HepG2 (cell line): Measurements from ENCODE around the gene SSC5D. TPM values are rescaled to one million over a fixed set of nuclear protein-coding genes. Genes with fewer than 3 reads are reported as not detected.

Source experiments
- ATAC-seq: fragments of 200-7000 bp; cut with Tn5 transposase; 3 replicates; pipeline ENCODE4 v1.9.1; 2020; ENCODE audit warnings: mild to moderate bottlenecking, moderate library complexity
- BruUV-seq: library from RNA; stranded (reverse); fragments of 400-500 nt; replicated peaks from 2 replicates; lab custom pipeline; 2021; lab: Mats Ljungman, UMichigan
- CTCF ChIA-PET: fragments of 300-600 bp; formaldehyde crosslinking; extraction: SDS; loops from one replicate; lab custom pipeline; 2021; ENCODE audit warnings: low total read pairs, inconsistent platforms, low intra/inter-chr PET ratio; lab: Yijun Ruan, JAX
- POLR2A ChIA-PET: fragments of 350-600 bp; sonication (Branson Sonifier 250); formaldehyde crosslinking; loops from one replicate; lab custom pipeline; 2020; ENCODE audit warnings: antibody characterized with exemption, inconsistent platforms; lab: Yijun Ruan, JAX
- DNase-seq: peaks from one replicate; pipeline ENCODE4 v3.0.0-alpha.2; 2015; ENCODE audit warnings: low spot score
- FAIRE-seq: peaks from 3 replicates; lab custom pipeline; 2011; peaks lifted over from hg19 to GRCh38; lab: Jason Lieb, UNC
- H2AFZ ChIP-seq: one replicate; pipeline ENCODE4 v1.6.1; 2011; ENCODE audit warnings: low read length, inconsistent platforms
- H3K27ac ChIP-seq: fragments of 300-600 bp; 3 replicates; pipeline ENCODE4 v1.8.0; 2011; ENCODE audit warnings: mixed run types, mild to moderate bottlenecking, mixed read lengths, low read length, inconsistent platforms; ENCODE audit not compliant: insufficient read depth; ENCODE audit errors: extremely low read length
- H3K27me3 ChIP-seq, 2 experiments: fragments of 200-600 bp in 1 of 2; 2 replicates in 1 of 2; 3 replicates in 1 of 2; pipeline versions ENCODE4 v1.6.0 to v1.8.0; 2011; ENCODE audit warnings: low read length in 2 of 2, mild to moderate bottlenecking in 2 of 2, moderate library complexity in 2 of 2, inconsistent platforms in 1 of 2; ENCODE audit not compliant: insufficient read depth in 2 of 2, control insufficient read depth in 1 of 2
- H3K36me3 ChIP-seq, 2 experiments: fragments of 200-600 bp in 1 of 2; replicated peaks in 1 of 2; 2 replicates in 1 of 2; 3 replicates in 1 of 2; pipeline versions ENCODE4 v1.5.1 to v1.8.0; 2011; ENCODE audit warnings: low read length in 2 of 2, inconsistent platforms in 1 of 2; ENCODE audit not compliant: insufficient read depth in 2 of 2, control insufficient read depth in 1 of 2
- H3K4me1 ChIP-seq: 2 replicates; pipeline ENCODE4 v1.5.1; 2012; ENCODE audit warnings: low read length, inconsistent platforms; ENCODE audit not compliant: insufficient read depth
- H3K4me2 ChIP-seq: 2 replicates; pipeline ENCODE4 v1.6.0; 2011; ENCODE audit warnings: low read depth, low read length, inconsistent platforms
- H3K4me3 ChIP-seq, 3 experiments: fragments of 200-600 bp in 1 of 3; sonication (generic), shearing (Covaris generic) in 1 of 3; replicated peaks in 1 of 3; 2 replicates each; pipeline ENCODE4 v1.5.1; 2011 to 2016; ENCODE audit warnings: low read length in 3 of 3, inconsistent platforms in 2 of 3, low read depth in 2 of 3, mild to moderate bottlenecking in 2 of 3, control low read depth in 1 of 3, mixed read lengths in 1 of 3; ENCODE audit not compliant: insufficient read depth in 1 of 3
- H3K79me2 ChIP-seq: one replicate; pipeline ENCODE4 v1.6.1; 2011; ENCODE audit warnings: low read length, inconsistent platforms; ENCODE audit not compliant: insufficient read depth
- H3K9ac ChIP-seq: 2 replicates; pipeline ENCODE4 v1.6.0; 2011; ENCODE audit warnings: mild to moderate bottlenecking, low read depth, low read length, inconsistent platforms; ENCODE audit not compliant: insufficient read depth
- H3K9me3 ChIP-seq: 2 replicates; pipeline ENCODE4 v1.5.1; 2012; ENCODE audit warnings: mild to moderate bottlenecking, low read length
- H4K20me1 ChIP-seq: 2 replicates; pipeline ENCODE4 v1.6.0; 2011; ENCODE audit warnings: inconsistent platforms, mild to moderate bottlenecking, low read length, moderate library complexity; ENCODE audit not compliant: insufficient read depth
- AFF4 ChIP-seq: sonication (generic); formaldehyde crosslinking; IDR thresholded peaks from 2 replicates; pipeline ENCODE4 v1.4.0; 2020; ENCODE audit warnings: missing genetic modification reagents
- ARNT2 ChIP-seq: sonication (generic); formaldehyde crosslinking; IDR thresholded peaks from 2 replicates; pipeline ENCODE4 v1.8.0; 2022; ENCODE audit warnings: mild to moderate bottlenecking, low read depth, missing genetic modification reagents, moderate library complexity
- BATF2 ChIP-seq: sonication (generic); formaldehyde crosslinking; IDR thresholded peaks from 2 replicates; pipeline ENCODE4 v1.8.0; 2022; ENCODE audit warnings: mild to moderate bottlenecking, missing genetic modification reagents, moderate library complexity
- EZH2 ChIP-seq: conservative IDR thresholded peaks from 2 replicates; pipeline ENCODE4 v1.6.1; 2012; ENCODE audit warnings: mild to moderate bottlenecking, low read depth, low read length, moderate library complexity
- HDAC2 ChIP-seq: sonication (generic); formaldehyde crosslinking; IDR thresholded peaks from 2 replicates; pipeline ENCODE4 v1.4.0; 2020; ENCODE audit warnings: missing genetic modification reagents
- HNF4G ChIP-seq, 2 experiments: sonication (generic) in 1 of 2; formaldehyde crosslinking in 1 of 2; IDR thresholded peaks; 2 replicates each; pipeline versions ENCODE4 v1.4.0 to v1.6.1; 2011 to 2020; ENCODE audit warnings: borderline replicate concordance in 2 of 2, low read depth in 2 of 2, mild to moderate bottlenecking in 2 of 2, low read length in 1 of 2, missing genetic modification reagents in 1 of 2, moderate library complexity in 1 of 2
- KDM5B ChIP-seq: sonication (generic); formaldehyde crosslinking; IDR thresholded peaks from 2 replicates; pipeline ENCODE4 v1.4.0; 2020; ENCODE audit warnings: missing genetic modification reagents, mild to moderate bottlenecking, borderline replicate concordance
- NCOA5 ChIP-seq: sonication (generic); formaldehyde crosslinking; IDR thresholded peaks from 2 replicates; pipeline ENCODE4 v1.4.0; 2020; ENCODE audit warnings: missing genetic modification reagents
- TERF1 ChIP-seq: sonication (generic); formaldehyde crosslinking; IDR thresholded peaks from 2 replicates; pipeline ENCODE4 v1.8.0; 2022; ENCODE audit warnings: mild to moderate bottlenecking, missing genetic modification reagents, moderate library complexity
- ZMYM2 ChIP-seq: sonication (generic); formaldehyde crosslinking; IDR thresholded peaks from 2 replicates; pipeline ENCODE4 v1.8.0; 2022; ENCODE audit warnings: mild to moderate bottlenecking, missing genetic modification reagents
- ZNF280D ChIP-seq: sonication (generic); formaldehyde crosslinking; IDR thresholded peaks from 2 replicates; pipeline ENCODE4 v1.5.1; 2020; ENCODE audit warnings: mild to moderate bottlenecking, missing genetic modification reagents
- ZNF33A ChIP-seq: sonication (generic); formaldehyde crosslinking; IDR thresholded peaks from 2 replicates; pipeline ENCODE4 v1.5.1; 2020; ENCODE audit warnings: missing genetic modification reagents, mild to moderate bottlenecking, moderate library complexity, borderline replicate concordance
- ZNF616 ChIP-seq: sonication (generic); formaldehyde crosslinking; IDR thresholded peaks from 2 replicates; pipeline ENCODE4 v1.5.0; 2020; ENCODE audit warnings: low read depth, mild to moderate bottlenecking, missing genetic modification reagents
- ZNF629 ChIP-seq: sonication (generic); formaldehyde crosslinking; conservative IDR thresholded peaks from 2 replicates; pipeline ENCODE4 v1.5.0; 2020; ENCODE audit warnings: missing genetic modification reagents
- ZNF737 ChIP-seq: sonication (generic); formaldehyde crosslinking; IDR thresholded peaks from 2 replicates; pipeline ENCODE4 v1.5.0; 2020; ENCODE audit warnings: missing genetic modification reagents, mild to moderate bottlenecking, borderline replicate concordance
- ZNF891 ChIP-seq: sonication (generic); formaldehyde crosslinking; IDR thresholded peaks from 2 replicates; pipeline ENCODE4 v1.5.0; 2020; ENCODE audit warnings: mild to moderate bottlenecking, missing genetic modification reagents
- WGBS: methylation state at CpG from one replicate; pipeline ENCODE4 v1.1.6; 2017; ENCODE audit warnings: low lambda C conversion rate; 5-methylcytosine and 5-hydroxymethylcytosine counted together
- in situ Hi-C: cut with HindIII; loops from 2 replicates; pipeline ENCODE4 v1.10.0; 2017; ENCODE audit warnings: low pct_unique_long_range_greater_than_20kb; ENCODE audit not compliant: extremely low pct_ligation_motif_present
- intact Hi-C: fragments of 100-400 bp; cut with micrococcal nuclease; formaldehyde crosslinking; loops from one replicate; pipeline ENCODE4 v1.10.0; 2022; ENCODE audit not compliant: unreplicated experiment
- polyA plus RNA-seq, 8 experiments: library from polyadenylated mRNA; depleted of rRNA in 3 of 8; stranded (reverse) in 7 of 8; unstranded in 1 of 8; fragments of >200 nt; fragmentation: Illumina TruSeq in 4 of 8; extraction: Trizol in 4 of 8; gene quantifications; 2 replicates each; pipeline versions ENCODE4 v1.2.1 to v1.2.3, GENCODE V29; 2011 to 2016; ENCODE audit warnings: low read depth in 4 of 8, missing spikeins in 1 of 8, mixed read lengths in 1 of 8; ENCODE audit not compliant: insufficient read depth in 1 of 8
- total RNA-seq, 5 experiments: library from RNA; depleted of rRNA; stranded (reverse); fragments of >200 nt; fragmentation: Illumina TruSeq; extraction: Trizol; gene quantifications; 2 replicates each; pipeline ENCODE4 v1.2.3, GENCODE V29; 2016; ENCODE audit warnings: low read depth in 1 of 5

The SSC5D gene
- total and polyA plus RNA-seq, 2 of the 13 experiments (the other 11 are each of a cell fraction or from before 2014, with no cell fraction given), result not detected

GRCh38 chr19:55468054-55468393, 20.2 kb upstream of the SSC5D start:
- Histone ChIP-seq H3K9ac (no peak overlapping the region), H4K20me1 (no peaks in the 10 kb centered on the region), H3K79me2 (no peaks in the 10 kb centered on the region), H3K27ac (no peak overlapping the region), H3K9me3 (no peaks in the 10 kb centered on the region), H3K4me1 (peaks cover 52% of the 10 kb centered on the region), H2AFZ (no peak overlapping the region), H3K27me3 (no peaks in the 10 kb centered on the region; a peak in 1 of 5 replicates), H3K4me2 (peak overlapping the region; percentile 71), H3K4me3 (peak overlapping the region in 1 of 3 experiments; percentile 44; a peak in 1 of 6 replicates), H3K36me3 (no peaks in the 10 kb centered on the region)
- in situ Hi-C loops (no loop called here), intact Hi-C loops (no loop called here)
- ATAC-seq (no peak), FAIRE-seq (no peak), DNase-seq (no peak)
- no TSS peak for BruUV-seq
- ChIA-PET POLR2A (interaction anchor here (1.0 to 2.2 kb wide), 3 partner anchors 8 to 156 kb away, joined by 4 to 26 read pairs (median 4); partner anchors contain the start of genes ZNF628 and ZNF784), CTCF (interaction anchor here (1.2 to 1.6 kb wide), 2 partner anchors 36 to 327 kb away, joined by 3 to 24 read pairs; no protein-coding TSS in a partner anchor)
- WGBS, result 0% methylated on average over 4 of the region's 4 CpGs
- TF ChIP-seq ZNF891 (CRISPR knock-in tag) (no peak), ZNF616 (CRISPR knock-in tag) (no peak), TERF1 (CRISPR knock-in tag) (no peak), HNF4G (IDR thresholded peaks at IDR 0.05; ENCODE audit: borderline replicate concordance, low read depth, low read length) (no peak), HNF4G (CRISPR knock-in tag; IDR thresholded peaks at IDR 0.05; ENCODE audit: borderline replicate concordance, low read depth) (0 out of 2 replicates have a peak, but pooled peaks have one; percentile 3), KDM5B (CRISPR knock-in tag) (no peak), EZH2 (no peak), ZNF737 (CRISPR knock-in tag) (no peak), NCOA5 (no peak), ZNF280D (CRISPR knock-in tag) (no peak), ZMYM2 (CRISPR knock-in tag) (no peak), HDAC2 (CRISPR knock-in tag) (0 out of 2 replicates have a peak, but pooled peaks have one; percentile 1), AFF4 (CRISPR knock-in tag) (no peak), ZNF629 (CRISPR knock-in tag) (no peak), ARNT2 (CRISPR knock-in tag) (no peak), BATF2 (CRISPR knock-in tag) (no peak), ZNF33A (no peak)
